ENCODE measurements around the gene RAB20.
A peak's percentile ranks its signal among the peaks of the same experiment; 100 is the strongest.

RAB20 gene

DNA sequence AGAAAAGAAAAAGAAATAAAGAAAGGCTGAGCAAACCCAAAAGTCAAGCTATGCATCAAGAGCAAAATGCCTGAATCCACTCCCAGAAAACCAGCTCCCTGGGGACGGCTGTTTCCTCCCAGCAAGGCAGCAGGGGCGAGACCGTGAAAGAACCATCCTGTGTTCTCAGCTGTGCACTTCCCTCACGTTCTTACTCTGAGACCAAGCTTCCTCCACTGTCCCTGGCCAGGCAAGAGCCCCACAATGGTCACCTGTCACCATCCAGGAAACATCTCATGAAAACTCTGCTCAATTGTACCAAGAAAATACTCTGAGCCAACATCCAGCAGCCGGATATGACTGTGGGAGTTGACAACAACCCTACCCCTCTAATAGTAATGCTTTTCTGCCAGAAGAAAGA lies 22.9 kb downstream of the RAB20 start:
- WGBS, 2 donors (ENCODE audit: extremely low coverage in 2 of 2, insufficient read length in 2 of 2, insufficient replicate concordance in 1 of 2): no CpG with 5 or more reads among the region's 5 CpGs

DNA sequence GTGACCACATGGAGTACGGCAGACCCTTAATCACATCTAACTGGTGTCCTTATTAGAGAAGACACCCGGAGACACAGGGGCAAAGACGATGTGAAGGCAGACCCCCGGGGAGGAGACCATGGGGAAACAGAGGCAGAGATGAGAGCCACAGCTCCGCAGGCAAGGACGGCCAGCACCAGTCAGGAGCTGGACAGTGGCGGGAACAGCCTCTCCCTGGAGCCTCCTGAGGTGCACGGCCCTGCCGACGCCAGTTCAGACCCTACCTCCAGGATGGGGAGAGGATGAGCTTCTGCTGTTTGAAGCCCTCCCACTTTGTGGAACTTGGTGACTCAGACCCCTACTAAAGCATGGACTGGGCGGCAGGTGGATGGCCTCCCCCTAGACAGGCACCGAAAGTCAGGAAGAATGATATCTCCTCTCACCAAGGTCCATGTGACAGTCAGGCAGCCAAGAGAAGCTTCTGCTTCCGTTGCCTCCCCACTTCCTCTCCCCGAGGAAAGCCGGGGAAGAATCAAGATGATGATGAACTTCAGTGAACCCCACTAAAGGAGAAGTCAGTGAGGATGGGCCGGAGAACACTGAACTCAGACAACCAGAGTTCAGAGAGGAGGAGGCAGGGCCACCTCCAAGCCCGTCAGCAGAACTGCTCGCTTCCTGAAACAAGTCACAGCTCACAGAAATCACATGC lies 25.4 kb downstream of the RAB20 start:
- Histone ChIP-seq H3K36me3 (replicated peaks in 1 of 2; ENCODE audit: control insufficient read depth in 2 of 2, insufficient read depth in 2 of 2, low read length in 2 of 2) (no peaks in the 10 kb centered on the region), H4K91ac (ENCODE audit: low read depth, low read length, poor library complexity) (no peak overlapping the region), H2BK120ac (ENCODE audit: low read depth, low read length) (peak overlapping the region; percentile 19), H2BK5ac (ENCODE audit: low read length) (no peak overlapping the region), H2BK15ac (ENCODE audit: low read length) (no peak overlapping the region), H2BK12ac (ENCODE audit: low read length) (no peak overlapping the region), H4K8ac (ENCODE audit: low read depth, low read length) (no peak overlapping the region), H3K27me3 (ENCODE audit: control insufficient read depth in 3 of 3, insufficient read depth in 3 of 3, low read depth in 1 of 3, low read length in 3 of 3) (no peaks in the 10 kb centered on the region), H3K14ac (ENCODE audit: low read length) (peak overlapping the region; percentile 31), H2AK5ac (ENCODE audit: low read depth, low read length) (peak overlapping the region; percentile 42), H3K4ac (ENCODE audit: low read length) (no peak overlapping the region), H3K79me1 (ENCODE audit: low read depth, low read length) (no peaks in the 10 kb centered on the region), H3K9me3 (replicated peaks in 1 of 2; ENCODE audit: control insufficient read depth in 2 of 2, insufficient read depth in 1 of 2, low read depth in 1 of 2, low read length in 2 of 2) (peaks cover 0 to 4% of the 10 kb centered on the region in 2 donors), H3K18ac (ENCODE audit: low read length) (no peak overlapping the region), H3K4me1 (ENCODE audit: control insufficient read depth in 2 of 2, insufficient read depth in 1 of 2, low read depth in 1 of 2, low read length in 2 of 2) (peaks cover 0 to 6% of the 10 kb centered on the region in 2 donors), H3K4me3 (ENCODE audit: low read length in 2 of 2) (peak overlapping the region in 1 of 2 donors; percentile 6), H3K4me2 (ENCODE audit: insufficient read depth, low read length, poor library complexity, severe bottlenecking) (no peak overlapping the region), H3K9ac (ENCODE audit: low read depth, low read length, poor library complexity) (no peak overlapping the region), H3K23ac (ENCODE audit: low read depth, low read length, poor library complexity) (peak overlapping the region; percentile 25), H2AFZ (ENCODE audit: low read length) (no peak overlapping the region), H3K27ac (replicated peaks; ENCODE audit: low read length) (no peak overlapping the region)
- no peak for DNase-seq (ENCODE audit: low spot score)
- WGBS, 2 donors (ENCODE audit: extremely low coverage in 2 of 2, insufficient read length in 2 of 2, insufficient replicate concordance in 1 of 2): no CpG with 5 or more reads among the region's 18 CpGs

More for the DNA sequence above, 22.9 kb downstream of the RAB20 start:
- no peak overlapping the region for H2BK12ac ChIP-seq (ENCODE audit: low read length)
- H3K23ac ChIP-seq (ENCODE audit: low read depth, low read length, poor library complexity): no peak overlapping the region
- peaks cover 0 to 10% of the 10 kb centered on the region in 2 donors for H3K4me1 ChIP-seq (ENCODE audit: control insufficient read depth in 2 of 2, insufficient read depth in 1 of 2, low read depth in 1 of 2, low read length in 2 of 2)
- H3K4me2 ChIP-seq (ENCODE audit: insufficient read depth, low read length, poor library complexity, severe bottlenecking): no peak overlapping the region
- H2AFZ ChIP-seq (ENCODE audit: low read length): no peak overlapping the region
- H3K4me3 ChIP-seq (ENCODE audit: low read length in 2 of 2): no peak overlapping the region
- no peaks in the 10 kb centered on the region for H3K79me1 ChIP-seq (ENCODE audit: low read depth, low read length)
- H3K9ac ChIP-seq (ENCODE audit: low read depth, low read length, poor library complexity): no peak overlapping the region
- no peaks in the 10 kb centered on the region for H3K36me3 ChIP-seq (replicated peaks in 1 of 2; ENCODE audit: control insufficient read depth in 2 of 2, insufficient read depth in 2 of 2, low read length in 2 of 2)
- H4K91ac ChIP-seq (ENCODE audit: low read depth, low read length, poor library complexity): no peak overlapping the region
- no peaks in the 10 kb centered on the region for H3K27me3 ChIP-seq (ENCODE audit: control insufficient read depth in 3 of 3, insufficient read depth in 3 of 3, low read depth in 1 of 3, low read length in 3 of 3)
- no peak overlapping the region for H3K4ac ChIP-seq (ENCODE audit: low read length)
- H3K9me3 ChIP-seq (replicated peaks in 1 of 2; ENCODE audit: control insufficient read depth in 2 of 2, insufficient read depth in 1 of 2, low read depth in 1 of 2, low read length in 2 of 2): no peaks in the 10 kb centered on the region
- H4K8ac ChIP-seq (ENCODE audit: low read depth, low read length): no peak overlapping the region
- no peak for DNase-seq (ENCODE audit: low spot score)
- no peak overlapping the region for H3K27ac ChIP-seq (replicated peaks; ENCODE audit: low read length)
- no peak overlapping the region for H2AK5ac ChIP-seq (ENCODE audit: low read depth, low read length)
- H2BK15ac ChIP-seq (ENCODE audit: low read length): no peak overlapping the region
- no peak overlapping the region for H2BK5ac ChIP-seq (ENCODE audit: low read length)
- no peak overlapping the region for H2BK120ac ChIP-seq (ENCODE audit: low read depth, low read length)
- no peak overlapping the region for H3K14ac ChIP-seq (ENCODE audit: low read length)
- no peak overlapping the region for H3K18ac ChIP-seq (ENCODE audit: low read length)

DNA sequence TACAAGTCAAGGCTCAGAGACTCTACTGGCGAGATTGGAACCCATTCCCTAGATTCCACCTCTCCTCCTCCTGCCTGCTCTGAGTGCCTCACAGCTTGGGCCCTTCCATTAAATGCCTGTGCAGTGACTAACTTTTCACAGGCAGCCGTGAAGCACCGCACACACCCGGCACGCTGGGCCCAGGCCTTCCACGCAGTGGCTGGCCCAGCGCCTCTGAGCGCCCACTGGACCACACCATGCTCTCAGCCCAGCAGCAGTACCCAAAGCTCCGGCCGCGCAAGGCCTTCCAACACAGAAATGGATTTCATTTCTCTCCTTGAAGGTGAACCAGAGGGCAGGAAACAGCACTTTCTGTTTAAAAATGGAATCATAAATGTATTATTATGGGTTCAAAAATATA lies 26.0 kb downstream of the RAB20 start:
- H4K8ac ChIP-seq (ENCODE audit: low read depth, low read length): no peak overlapping the region
- no peak overlapping the region for H3K4me2 ChIP-seq (ENCODE audit: insufficient read depth, low read length, poor library complexity, severe bottlenecking)
- WGBS, 2 donors (ENCODE audit: extremely low coverage in 2 of 2, insufficient read length in 2 of 2, insufficient replicate concordance in 1 of 2): no CpG with 5 or more reads among the region's 11 CpGs
- no peak for DNase-seq (ENCODE audit: low spot score)
- H2BK5ac ChIP-seq (ENCODE audit: low read length): no peak overlapping the region
- no peak overlapping the region for H3K4me3 ChIP-seq (ENCODE audit: low read length in 2 of 2)
- peaks cover 0 to 2% of the 10 kb centered on the region in 2 donors for H3K4me1 ChIP-seq (ENCODE audit: control insufficient read depth in 2 of 2, insufficient read depth in 1 of 2, low read depth in 1 of 2, low read length in 2 of 2)
- H3K4ac ChIP-seq (ENCODE audit: low read length): no peak overlapping the region
- no peak overlapping the region for H3K14ac ChIP-seq (ENCODE audit: low read length)
- H3K79me1 ChIP-seq (ENCODE audit: low read depth, low read length): no peaks in the 10 kb centered on the region
- H2AFZ ChIP-seq (ENCODE audit: low read length): no peak overlapping the region
- no peak overlapping the region for H4K91ac ChIP-seq (ENCODE audit: low read depth, low read length, poor library complexity)
- H2BK12ac ChIP-seq (ENCODE audit: low read length): no peak overlapping the region
- no peaks in the 10 kb centered on the region for H3K36me3 ChIP-seq (replicated peaks in 1 of 2; ENCODE audit: control insufficient read depth in 2 of 2, insufficient read depth in 2 of 2, low read length in 2 of 2)
- H2BK15ac ChIP-seq (ENCODE audit: low read length): no peak overlapping the region
- no peak overlapping the region for H3K27ac ChIP-seq (replicated peaks; ENCODE audit: low read length)
- no peak overlapping the region for H3K23ac ChIP-seq (ENCODE audit: low read depth, low read length, poor library complexity)
- peaks cover 0 to 9% of the 10 kb centered on the region in 2 donors for H3K9me3 ChIP-seq (replicated peaks in 1 of 2; ENCODE audit: control insufficient read depth in 2 of 2, insufficient read depth in 1 of 2, low read depth in 1 of 2, low read length in 2 of 2)
- H2BK120ac ChIP-seq (ENCODE audit: low read depth, low read length): no peak overlapping the region
- H3K27me3 ChIP-seq (ENCODE audit: control insufficient read depth in 3 of 3, insufficient read depth in 3 of 3, low read depth in 1 of 3, low read length in 3 of 3): no peaks in the 10 kb centered on the region
- no peak overlapping the region for H3K18ac ChIP-seq (ENCODE audit: low read length)
- H2AK5ac ChIP-seq (ENCODE audit: low read depth, low read length): no peak overlapping the region
- H3K9ac ChIP-seq (ENCODE audit: low read depth, low read length, poor library complexity): no peak overlapping the region

DNA sequence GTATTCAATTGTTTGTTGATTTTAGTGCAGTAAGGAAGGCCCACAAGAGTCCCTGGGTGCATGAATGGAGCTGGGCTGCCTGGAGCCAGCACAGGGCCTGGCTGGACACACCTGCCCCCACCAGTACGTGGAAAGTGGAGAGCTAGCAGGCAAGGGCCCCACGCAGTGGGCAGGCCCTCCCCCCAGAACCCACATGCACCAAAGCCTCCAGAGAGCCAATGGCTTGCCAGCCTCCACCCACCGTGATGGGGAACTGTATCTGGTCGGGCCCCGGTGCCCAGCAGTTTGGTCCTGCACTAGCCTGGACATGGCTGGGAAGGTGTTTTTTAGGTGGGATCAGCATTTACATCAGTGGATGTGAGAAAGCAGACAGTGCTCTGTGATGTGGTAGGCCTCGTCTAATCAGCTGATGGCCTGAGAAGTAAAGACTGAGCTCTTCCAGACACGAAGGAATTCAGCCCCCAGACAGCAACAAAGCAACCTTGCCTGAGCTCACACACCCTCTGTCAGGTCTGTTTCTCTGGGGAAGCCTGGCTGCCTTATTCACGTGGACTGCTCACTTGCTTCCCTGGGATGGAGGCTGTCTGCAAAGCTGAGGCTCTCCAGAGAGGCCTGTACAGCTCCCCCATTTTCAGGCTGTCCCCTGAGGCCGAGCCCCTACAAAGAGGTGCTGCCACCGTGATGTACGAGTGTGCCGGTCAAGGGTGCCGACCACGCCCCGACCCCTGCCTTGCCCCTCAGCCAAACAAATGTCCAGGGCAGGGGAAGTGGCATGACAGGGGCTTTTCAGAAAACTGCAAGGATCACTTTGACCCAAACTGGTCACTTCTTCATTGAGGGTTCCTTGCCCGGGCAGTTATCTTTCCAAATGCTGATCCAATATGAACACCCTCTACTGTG lies 27.5 kb downstream of the RAB20 start:
- H2BK12ac ChIP-seq (ENCODE audit: low read length): no peak overlapping the region
- no peak overlapping the region for H2AFZ ChIP-seq (ENCODE audit: low read length)
- no peak overlapping the region for H3K14ac ChIP-seq (ENCODE audit: low read length)
- H3K27ac ChIP-seq (replicated peaks; ENCODE audit: low read length): no peak overlapping the region
- H3K4me3 ChIP-seq (ENCODE audit: low read length in 2 of 2): no peak overlapping the region
- no peak overlapping the region for H3K23ac ChIP-seq (ENCODE audit: low read depth, low read length, poor library complexity)
- H3K4me2 ChIP-seq (ENCODE audit: insufficient read depth, low read length, poor library complexity, severe bottlenecking): no peak overlapping the region
- no peak overlapping the region for H2BK5ac ChIP-seq (ENCODE audit: low read length)
- no peaks in the 10 kb centered on the region for H3K36me3 ChIP-seq (replicated peaks in 1 of 2; ENCODE audit: control insufficient read depth in 2 of 2, insufficient read depth in 2 of 2, low read length in 2 of 2)
- no peaks in the 10 kb centered on the region for H3K27me3 ChIP-seq (ENCODE audit: control insufficient read depth in 3 of 3, insufficient read depth in 3 of 3, low read depth in 1 of 3, low read length in 3 of 3)
- no peak overlapping the region for H3K4ac ChIP-seq (ENCODE audit: low read length)
- no peak overlapping the region for H3K9ac ChIP-seq (ENCODE audit: low read depth, low read length, poor library complexity)
- peaks cover 2 to 3% of the 10 kb centered on the region in 2 donors for H3K4me1 ChIP-seq (ENCODE audit: control insufficient read depth in 2 of 2, insufficient read depth in 1 of 2, low read depth in 1 of 2, low read length in 2 of 2)
- H3K18ac ChIP-seq (ENCODE audit: low read length): no peak overlapping the region
- no peak overlapping the region for H2BK120ac ChIP-seq (ENCODE audit: low read depth, low read length)
- H3K79me1 ChIP-seq (ENCODE audit: low read depth, low read length): no peaks in the 10 kb centered on the region
- WGBS, 2 donors (ENCODE audit: extremely low coverage in 2 of 2, insufficient read length in 2 of 2, insufficient replicate concordance in 1 of 2): no CpG with 5 or more reads among the region's 16 CpGs
- H4K91ac ChIP-seq (ENCODE audit: low read depth, low read length, poor library complexity): no peak overlapping the region
- H4K8ac ChIP-seq (ENCODE audit: low read depth, low read length): no peak overlapping the region
- no peak for DNase-seq (ENCODE audit: low spot score)
- peaks cover 0 to 13% of the 10 kb centered on the region in 2 donors for H3K9me3 ChIP-seq (replicated peaks in 1 of 2; ENCODE audit: control insufficient read depth in 2 of 2, insufficient read depth in 1 of 2, low read depth in 1 of 2, low read length in 2 of 2)
- H2AK5ac ChIP-seq (ENCODE audit: low read depth, low read length): peak overlapping the region; percentile 66
- H2BK15ac ChIP-seq (ENCODE audit: low read length): no peak overlapping the region
